Activated naive CD8-positive, alpha-beta T cell treated with anti-CD3 and anti-CD28 coated beads, Interleukin-2, amount 50 U/mL, for 16 hours (primary cell): Measurements from ENCODE around the gene DHX58.

Experiments
- DNase-seq: peaks from one replicate; pipeline ENCODE4 v3.0.0-alpha.2; 2020; ENCODE audit warnings: low read depth, low spot score

The DHX58 gene

GRCh38 chr17:42087736-42088705 lies 24.5 kb downstream of the DHX58 start:
- DNase-seq: no peak

GRCh38 chr17:42087042-42087701 lies 25.3 kb downstream of the DHX58 start:
- DNase-seq: no peak

- no peak for DNase-seq
Observed at GRCh38 chr17:42081516-42082129, 30.9 kb downstream of the DHX58 start.

- DNase-seq: no peak
Observed at GRCh38 chr17:42079541-42079940, 33.0 kb downstream of the DHX58 start.

- DNase-seq: no peak
Observed at GRCh38 chr17:42078396-42079043, 34.0 kb downstream of the DHX58 start.

GRCh38 chr17:42077755-42078154 lies 34.8 kb downstream of the DHX58 start:
- DNase-seq: no peak

GRCh38 chr17:42076797-42077559 lies 35.5 kb downstream of the DHX58 start:
- no peak for DNase-seq

- no peak for DNase-seq
Observed at GRCh38 chr17:42075789-42076188, 36.7 kb downstream of the DHX58 start.

GRCh38 chr17:42072323-42073187 lies 40.0 kb downstream of the DHX58 start:
- no peak for DNase-seq

- no peak for DNase-seq
Observed at GRCh38 chr17:42071810-42072209, 40.7 kb downstream of the DHX58 start.

GRCh38 chr17:42068979-42069378 lies 43.5 kb downstream of the DHX58 start:
- no peak for DNase-seq

- peak; percentile 52 for DNase-seq
Observed at GRCh38 chr17:42067371-42068091, 45.0 kb downstream of the DHX58 start.

GRCh38 chr17:42065201-42065600 lies 47.3 kb downstream of the DHX58 start:
- no peak for DNase-seq

GRCh38 chr17:42062681-42063080 lies 49.8 kb downstream of the DHX58 start:
- DNase-seq: no peak

GRCh38 chr17:42061646-42062487 lies 50.6 kb downstream of the DHX58 start:
- no peak for DNase-seq

- no peak for DNase-seq
Observed at GRCh38 chr17:42060231-42060630, 52.3 kb downstream of the DHX58 start.

- no peak for DNase-seq
Observed at GRCh38 chr17:42059815-42060214, 52.7 kb downstream of the DHX58 start.

- no peak for DNase-seq
Observed at GRCh38 chr17:42058063-42058462, 54.5 kb downstream of the DHX58 start.

GRCh38 chr17:42056635-42057034 lies 55.9 kb downstream of the DHX58 start:
- DNase-seq: no peak
